ENCODE measurements around the gene BIRC5. TPM values are rescaled to one million over a fixed set of nuclear protein-coding genes. Genes with fewer than 3 reads are reported as not detected.
A peak's percentile ranks its signal among the peaks of the same experiment; 100 is the strongest.

BIRC5 gene
- polyA plus RNA-seq, 4 donors: 2.2 to 40.6 (median 8.5) TPM

DNA sequence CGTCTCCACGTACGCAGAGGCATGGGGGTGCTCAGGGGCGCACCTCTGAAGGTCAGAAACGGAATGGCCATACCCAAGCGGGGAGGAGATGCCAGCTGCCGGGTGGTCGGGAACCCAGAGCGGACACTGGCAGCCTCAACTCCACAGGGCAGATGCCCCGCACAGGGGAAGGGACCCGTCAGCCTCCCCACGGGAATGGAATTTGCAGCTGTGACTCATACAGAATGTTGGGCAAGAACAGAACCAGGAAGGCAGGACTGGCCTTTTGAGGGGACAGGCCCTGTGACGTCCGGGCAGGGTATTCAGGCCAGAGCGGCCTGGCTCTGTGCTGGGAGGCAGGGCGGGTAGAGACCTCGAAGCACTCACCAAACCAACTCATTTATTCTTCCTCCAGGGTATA is 34.7 kb upstream of the BIRC5 start:
- 83 to 92% (median 89%) methylated on average over 17 of the region's 17 CpGs for WGBS, 3 donors
- Histone ChIP-seq H3K9me3 (ENCODE audit: control insufficient read depth in 2 of 2, insufficient read depth in 1 of 2, low read depth in 1 of 2, low read length in 1 of 2) (no peaks in the 10 kb centered on the region), H3K27ac (ENCODE audit: low read depth in 1 of 3, low read length in 2 of 3) (peak overlapping the region; percentile 5 to 76 (median 16)), H3K27me3 (ENCODE audit: control insufficient read depth in 3 of 3, insufficient read depth in 3 of 3, low read length in 3 of 3) (no peaks in the 10 kb centered on the region), H3K4me3 (ENCODE audit: low read depth in 1 of 3, low read length in 3 of 3) (no peak overlapping the region), H3K36me3 (ENCODE audit: control insufficient read depth in 3 of 3, insufficient read depth in 2 of 3, low read depth in 1 of 3, low read length in 3 of 3) (peaks cover 0 to 59% (median 0%) of the 10 kb centered on the region in 3 donors), H3K4me1 (ENCODE audit: control insufficient read depth in 3 of 3, insufficient read depth in 2 of 3, low read depth in 1 of 3, low read length in 2 of 3) (peaks cover 2 to 24% (median 5%) of the 10 kb centered on the region in 3 donors)
- FAIRE-seq: no peak
- no peak for DNase-seq

DNA sequence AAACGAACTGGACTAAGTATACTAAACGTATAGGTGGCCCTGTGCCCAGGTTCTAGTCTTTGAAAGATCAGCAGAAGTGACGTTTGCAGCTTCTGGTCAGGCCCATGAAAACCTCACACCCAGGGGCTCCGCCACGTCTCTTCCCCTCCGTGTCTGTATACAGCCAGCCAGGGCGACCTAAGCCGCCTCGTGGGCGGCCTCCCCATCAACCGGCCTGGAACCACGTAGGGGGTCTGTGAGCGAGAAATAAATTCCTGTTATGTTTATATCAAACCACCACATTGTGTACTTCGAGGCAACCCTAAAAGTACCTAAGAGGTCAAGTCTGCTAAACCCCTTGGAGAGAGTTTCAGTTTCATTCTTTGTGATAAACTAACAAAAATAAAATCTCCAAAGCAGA is 34.0 kb upstream of the BIRC5 start:
- peak overlapping the region; percentile 16 to 76 (median 67) for H3K27ac ChIP-seq (ENCODE audit: low read depth in 1 of 3, low read length in 2 of 3)
- 51 to 75% (median 58%) methylated on average over 14 of the region's 14 CpGs for WGBS, 3 donors
- no peak overlapping the region for H3K4me3 ChIP-seq (ENCODE audit: low read depth in 1 of 3, low read length in 3 of 3)
- DNase-seq (no peak), FAIRE-seq (no peak)
- peaks cover 2 to 19% (median 5%) of the 10 kb centered on the region in 3 donors for H3K4me1 ChIP-seq (ENCODE audit: control insufficient read depth in 3 of 3, insufficient read depth in 2 of 3, low read depth in 1 of 3, low read length in 2 of 3)
- H3K9me3 ChIP-seq (ENCODE audit: control insufficient read depth in 2 of 2, insufficient read depth in 1 of 2, low read depth in 1 of 2, low read length in 1 of 2): no peaks in the 10 kb centered on the region
- H3K36me3 ChIP-seq (ENCODE audit: control insufficient read depth in 3 of 3, insufficient read depth in 2 of 3, low read depth in 1 of 3, low read length in 3 of 3): peaks cover 0 to 57% (median 0%) of the 10 kb centered on the region in 3 donors
- H3K27me3 ChIP-seq (ENCODE audit: control insufficient read depth in 3 of 3, insufficient read depth in 3 of 3, low read length in 3 of 3): no peaks in the 10 kb centered on the region

DNA sequence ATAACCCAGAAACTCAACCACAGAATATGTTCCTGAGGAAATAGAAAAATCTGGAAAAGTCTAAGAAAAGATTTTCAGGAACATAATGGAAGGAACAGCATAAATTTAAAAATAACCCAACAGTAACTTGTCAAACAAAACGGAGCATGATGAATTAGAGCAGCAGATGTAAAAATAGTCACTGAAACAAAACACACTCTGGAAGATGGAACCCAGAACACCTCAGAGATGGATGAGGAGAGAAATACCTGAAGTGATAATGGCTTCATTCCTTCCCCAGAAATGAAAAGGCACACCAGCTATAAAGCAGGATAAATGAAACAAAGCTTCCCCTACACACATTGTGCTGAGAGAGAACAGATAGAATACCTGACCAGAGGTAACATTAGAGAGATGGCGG is 33.5 kb upstream of the BIRC5 start:
- H3K9me3 ChIP-seq (ENCODE audit: control insufficient read depth in 2 of 2, insufficient read depth in 1 of 2, low read depth in 1 of 2, low read length in 1 of 2): no peaks in the 10 kb centered on the region
- no peaks in the 10 kb centered on the region for H3K27me3 ChIP-seq (ENCODE audit: control insufficient read depth in 3 of 3, insufficient read depth in 3 of 3, low read length in 3 of 3)
- peaks cover 2 to 17% (median 2%) of the 10 kb centered on the region in 3 donors for H3K4me1 ChIP-seq (ENCODE audit: control insufficient read depth in 3 of 3, insufficient read depth in 2 of 3, low read depth in 1 of 3, low read length in 2 of 3)
- FAIRE-seq: no peak
- peak overlapping the region in 2 of 3 donors; percentile 14 to 16 for H3K27ac ChIP-seq (ENCODE audit: low read depth in 1 of 3, low read length in 2 of 3)
- H3K36me3 ChIP-seq (ENCODE audit: control insufficient read depth in 3 of 3, insufficient read depth in 2 of 3, low read depth in 1 of 3, low read length in 3 of 3): peaks cover 0 to 53% (median 0%) of the 10 kb centered on the region in 3 donors
- no peak overlapping the region for H3K4me3 ChIP-seq (ENCODE audit: low read depth in 1 of 3, low read length in 3 of 3)
- no peak for DNase-seq
- WGBS, 3 donors: 72 to 91% (median 77%) methylated on average over 2 of the region's 2 CpGs

DNA sequence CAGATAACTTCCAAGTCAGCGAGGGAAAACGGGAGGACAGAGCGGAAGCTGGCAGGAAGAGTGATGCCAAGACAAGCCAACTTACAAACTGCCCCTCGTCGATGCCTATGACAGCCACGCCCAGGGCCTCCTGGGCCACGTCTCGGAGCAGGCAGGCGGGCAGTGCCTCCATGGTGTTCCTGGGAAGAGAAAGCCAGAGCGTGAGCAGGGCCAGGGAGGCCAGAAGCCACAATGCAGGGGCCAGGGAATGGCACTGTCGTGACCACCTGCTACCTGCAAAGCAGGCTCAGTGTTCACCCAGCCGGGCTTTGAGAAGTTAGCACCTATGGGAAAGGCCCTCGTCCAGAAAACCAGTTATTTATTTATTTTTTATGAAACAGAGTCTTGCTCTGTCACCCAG is 31.5 kb upstream of the BIRC5 start:
- DNase-seq: no peak
- FAIRE-seq: no peak

DNA sequence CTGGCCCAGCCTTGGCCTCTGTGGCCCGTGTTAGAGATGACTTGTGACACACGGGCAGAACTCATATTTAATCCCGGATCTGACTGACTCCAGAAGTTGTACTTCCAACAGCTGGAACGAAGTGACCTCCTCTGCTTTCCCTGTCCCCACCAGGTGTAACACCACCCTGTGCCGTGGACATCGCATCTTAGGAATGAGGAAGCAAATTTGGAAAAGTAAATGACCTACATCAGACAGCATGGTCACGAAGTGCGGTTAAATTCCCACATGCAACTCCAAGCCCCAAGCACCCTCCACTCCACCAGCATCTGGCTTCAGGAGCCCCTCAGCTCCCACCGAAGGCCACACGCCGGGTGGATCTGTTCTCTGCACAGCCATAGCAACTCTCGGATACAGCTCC is 30.1 kb upstream of the BIRC5 start:
- no peak for FAIRE-seq
- H3K4me3 ChIP-seq (ENCODE audit: low read depth in 1 of 3, low read length in 3 of 3): no peak overlapping the region
- 80 to 87% (median 84%) methylated on average over 12 of the region's 12 CpGs for WGBS, 3 donors

More for the DNA sequence above, 31.5 kb upstream of the BIRC5 start:
- Histone ChIP-seq H3K4me1 (ENCODE audit: control insufficient read depth in 3 of 3, insufficient read depth in 2 of 3, low read depth in 1 of 3, low read length in 2 of 3) (peaks cover 0 to 11% (median 2%) of the 10 kb centered on the region in 3 donors), H3K4me3 (ENCODE audit: low read depth in 1 of 3, low read length in 3 of 3) (no peak overlapping the region), H3K27me3 (ENCODE audit: control insufficient read depth in 3 of 3, insufficient read depth in 3 of 3, low read length in 3 of 3) (no peaks in the 10 kb centered on the region), H3K9me3 (ENCODE audit: control insufficient read depth in 2 of 2, insufficient read depth in 1 of 2, low read depth in 1 of 2, low read length in 1 of 2) (peaks cover 0 to 3% of the 10 kb centered on the region in 2 donors), H3K36me3 (ENCODE audit: control insufficient read depth in 3 of 3, insufficient read depth in 2 of 3, low read depth in 1 of 3, low read length in 3 of 3) (peaks cover 0 to 45% (median 0%) of the 10 kb centered on the region in 3 donors), H3K27ac (ENCODE audit: low read depth in 1 of 3, low read length in 2 of 3) (no peak overlapping the region)
- WGBS, 3 donors: 89 to 93% (median 92%) methylated on average over 13 of the region's 13 CpGs

DNA sequence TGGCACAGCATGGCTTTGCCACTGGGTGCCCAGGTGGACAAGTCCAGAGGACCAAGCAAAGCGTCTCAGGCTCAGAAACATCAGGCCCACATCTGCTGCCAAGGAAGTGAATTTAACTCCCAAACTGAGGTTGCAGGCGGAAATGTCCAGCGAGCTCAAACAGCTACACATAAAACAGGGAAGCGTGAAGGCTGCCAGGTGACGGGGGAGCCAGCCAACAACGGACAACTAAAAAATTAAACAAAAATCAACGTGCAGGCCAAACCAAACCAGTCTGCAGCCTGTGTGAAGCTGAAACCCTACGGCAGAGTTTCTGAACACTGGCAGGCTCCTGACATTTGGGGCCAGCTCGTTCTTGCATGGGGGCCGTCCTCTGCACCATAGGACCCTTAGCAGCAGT is 29.7 kb upstream of the BIRC5 start:
- FAIRE-seq: no peak
- H3K4me1 ChIP-seq (ENCODE audit: control insufficient read depth in 3 of 3, insufficient read depth in 2 of 3, low read depth in 1 of 3, low read length in 2 of 3): peaks cover 0 to 12% (median 4%) of the 10 kb centered on the region in 3 donors
- no peaks in the 10 kb centered on the region for H3K27me3 ChIP-seq (ENCODE audit: control insufficient read depth in 3 of 3, insufficient read depth in 3 of 3, low read length in 3 of 3)
- whole genome bisulfite sequencing, 3 donors: 79 to 84% (median 79%) methylated on average over 10 of the region's 10 CpGs
- H3K27ac ChIP-seq (ENCODE audit: low read depth in 1 of 3, low read length in 2 of 3): peak overlapping the region in 1 of 3 donors; percentile 4
- H3K36me3 ChIP-seq (ENCODE audit: control insufficient read depth in 3 of 3, insufficient read depth in 2 of 3, low read depth in 1 of 3, low read length in 3 of 3): peaks cover 0 to 32% (median 0%) of the 10 kb centered on the region in 3 donors
- peaks cover 0 to 3% of the 10 kb centered on the region in 2 donors for H3K9me3 ChIP-seq (ENCODE audit: control insufficient read depth in 2 of 2, insufficient read depth in 1 of 2, low read depth in 1 of 2, low read length in 1 of 2)
- no peak overlapping the region for H3K4me3 ChIP-seq (ENCODE audit: low read depth in 1 of 3, low read length in 3 of 3)
- DNase-seq: no peak

More for the DNA sequence above, 30.1 kb upstream of the BIRC5 start:
- Histone ChIP-seq H3K27me3 (ENCODE audit: control insufficient read depth in 3 of 3, insufficient read depth in 3 of 3, low read length in 3 of 3) (no peaks in the 10 kb centered on the region), H3K4me1 (ENCODE audit: control insufficient read depth in 3 of 3, insufficient read depth in 2 of 3, low read depth in 1 of 3, low read length in 2 of 3) (peaks cover 0 to 12% (median 4%) of the 10 kb centered on the region in 3 donors), H3K9me3 (ENCODE audit: control insufficient read depth in 2 of 2, insufficient read depth in 1 of 2, low read depth in 1 of 2, low read length in 1 of 2) (peaks cover 0 to 3% of the 10 kb centered on the region in 2 donors), H3K36me3 (ENCODE audit: control insufficient read depth in 3 of 3, insufficient read depth in 2 of 3, low read depth in 1 of 3, low read length in 3 of 3) (peaks cover 0 to 36% (median 0%) of the 10 kb centered on the region in 3 donors), H3K27ac (ENCODE audit: low read depth in 1 of 3, low read length in 2 of 3) (peak overlapping the region in 1 of 3 donors; percentile 4)
- DNase-seq: no peak

DNA sequence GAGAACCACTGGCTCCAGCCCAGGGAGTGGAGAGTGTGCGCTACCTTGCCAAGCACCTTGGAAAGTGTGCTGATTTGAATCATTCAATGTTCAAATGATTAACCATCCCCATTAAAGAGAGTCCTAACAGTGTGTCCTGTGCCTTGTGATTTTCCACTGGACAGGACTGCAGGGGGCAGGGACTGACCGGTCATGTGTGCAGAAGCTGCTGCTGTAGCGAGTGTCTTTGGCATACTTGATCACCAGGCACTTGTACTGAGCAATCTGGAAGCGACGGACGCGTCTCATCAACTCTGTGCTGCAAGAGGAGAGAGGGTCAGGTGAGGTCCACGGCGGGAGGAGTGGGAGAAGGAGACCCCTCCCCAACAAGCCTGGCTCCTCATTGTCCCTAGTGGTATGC is 29.2 kb upstream of the BIRC5 start:
- Histone ChIP-seq H3K36me3 (ENCODE audit: control insufficient read depth in 3 of 3, insufficient read depth in 2 of 3, low read depth in 1 of 3, low read length in 3 of 3) (peaks cover 0 to 30% (median 0%) of the 10 kb centered on the region in 3 donors), H3K27ac (ENCODE audit: low read depth in 1 of 3, low read length in 2 of 3) (no peak overlapping the region), H3K4me3 (ENCODE audit: low read depth in 1 of 3, low read length in 3 of 3) (no peak overlapping the region), H3K4me1 (ENCODE audit: control insufficient read depth in 3 of 3, insufficient read depth in 2 of 3, low read depth in 1 of 3, low read length in 2 of 3) (peaks cover 0 to 12% (median 4%) of the 10 kb centered on the region in 3 donors), H3K9me3 (ENCODE audit: control insufficient read depth in 2 of 2, insufficient read depth in 1 of 2, low read depth in 1 of 2, low read length in 1 of 2) (peaks cover 0 to 3% of the 10 kb centered on the region in 2 donors), H3K27me3 (ENCODE audit: control insufficient read depth in 3 of 3, insufficient read depth in 3 of 3, low read length in 3 of 3) (no peaks in the 10 kb centered on the region)
- FAIRE-seq (no peak), DNase-seq (no peak)
- WGBS, 3 donors: 76 to 95% (median 77%) methylated on average over 9 of the region's 9 CpGs

DNA sequence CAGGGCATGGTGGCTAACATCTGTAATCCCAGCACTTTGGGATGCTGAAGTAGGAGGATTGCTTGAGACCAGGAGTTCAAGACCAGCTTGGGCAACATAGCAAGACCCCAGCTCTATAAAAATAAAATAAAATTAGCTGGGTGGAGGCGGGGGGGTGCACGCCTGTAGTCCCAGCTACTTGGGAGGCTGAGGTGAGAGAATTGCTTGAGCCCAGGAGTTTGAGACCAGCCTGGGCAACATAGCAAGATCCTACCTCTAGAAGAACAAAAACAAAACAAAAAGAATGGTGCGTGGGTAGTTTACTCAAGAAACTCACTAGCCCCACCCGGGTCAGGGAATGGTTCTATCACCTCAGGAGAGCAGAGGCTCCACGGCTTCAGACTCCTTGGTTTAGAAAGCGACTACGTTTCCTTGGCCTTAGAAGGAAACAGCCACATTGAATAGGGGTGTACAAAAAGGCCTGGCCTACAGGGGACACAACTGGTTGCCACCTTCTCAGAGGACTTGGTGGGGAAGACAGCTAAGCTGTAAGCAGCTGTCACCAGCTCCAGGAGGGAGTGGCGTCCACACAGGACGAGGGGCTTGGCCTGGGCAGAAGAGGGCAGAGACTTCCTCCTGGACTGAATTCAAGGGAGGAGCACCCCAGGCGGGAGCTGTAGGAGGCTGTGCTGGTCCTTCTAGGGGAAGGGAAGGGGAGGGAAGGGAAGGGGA is 27.9 kb upstream of the BIRC5 start:
- no peaks in the 10 kb centered on the region for H3K27me3 ChIP-seq (ENCODE audit: control insufficient read depth in 3 of 3, insufficient read depth in 3 of 3, low read length in 3 of 3)
- peaks cover 0 to 39% (median 0%) of the 10 kb centered on the region in 3 donors for H3K36me3 ChIP-seq (ENCODE audit: control insufficient read depth in 3 of 3, insufficient read depth in 2 of 3, low read depth in 1 of 3, low read length in 3 of 3)
- 30 to 47% (median 38%) methylated on average over 9 to 10 of the region's 10 CpGs for whole genome bisulfite sequencing, 3 donors
- peak overlapping the region in 2 of 3 donors; percentile 22 to 57 for H3K4me3 ChIP-seq (ENCODE audit: low read depth in 1 of 3, low read length in 3 of 3)
- H3K4me1 ChIP-seq (ENCODE audit: control insufficient read depth in 3 of 3, insufficient read depth in 2 of 3, low read depth in 1 of 3, low read length in 2 of 3): peaks cover 0 to 9% (median 4%) of the 10 kb centered on the region in 3 donors
- H3K27ac ChIP-seq (ENCODE audit: low read depth in 1 of 3, low read length in 2 of 3): peak overlapping the region in 1 of 3 donors; percentile 65
- FAIRE-seq: no peak
- peaks cover 0 to 3% of the 10 kb centered on the region in 2 donors for H3K9me3 ChIP-seq (ENCODE audit: control insufficient read depth in 2 of 2, insufficient read depth in 1 of 2, low read depth in 1 of 2, low read length in 1 of 2)
- DNase-seq: peak; percentile 42 to 61

Measured in small intestine (tissue), 7 donors.